Type B pancreatic cell (in vitro differentiated cells): ENCODE measurements around the gene PXMP4. TPM values are rescaled to one million over a fixed set of nuclear protein-coding genes. Genes with fewer than 3 reads are reported as not detected.

Experiments
- DNase-seq: peaks from one replicate; pipeline ENCODE4 v3.0.0; 2021; ENCODE audit warnings: mixed read lengths; ENCODE audit not compliant: unreplicated experiment; ENCODE audit errors: extremely low spot score
- H3K27ac Mint-ChIP-seq: 2 replicates; pipeline ENCODE4 v1.8.0; 2021; ENCODE audit warnings: mild to moderate bottlenecking, mixed read lengths
- H3K27me3 Mint-ChIP-seq: 2 replicates; pipeline ENCODE4 v1.8.0; 2021; ENCODE audit warnings: mixed read lengths
- H3K36me3 Mint-ChIP-seq: 2 replicates; pipeline ENCODE4 v1.8.0; 2021; ENCODE audit warnings: mixed read lengths
- H3K4me1 Mint-ChIP-seq: one replicate; pipeline ENCODE4 v1.8.0; 2021; ENCODE audit warnings: mixed read lengths; ENCODE audit not compliant: unreplicated experiment
- H3K4me3 Mint-ChIP-seq: 2 replicates; pipeline ENCODE4 v1.8.0; 2021; ENCODE audit warnings: mild to moderate bottlenecking, mixed read lengths
- H3K9me3 Mint-ChIP-seq: 2 replicates; pipeline ENCODE4 v1.8.0; 2021; ENCODE audit warnings: mixed read lengths
- CTCF ChIP-seq: fragments of 200-600 bp; sonication (generic); conservative IDR thresholded peaks from 2 replicates; pipeline ENCODE4 v1.5.0; 2021; ENCODE audit warnings: antibody characterized with exemption, mild to moderate bottlenecking
- total RNA-seq: library from RNA; stranded (reverse); gene quantifications from 2 replicates; pipeline ENCODE4 v1.2.1, GENCODE V29; 2021; ENCODE audit warnings: low replicate concordance

The PXMP4 gene
- total RNA-seq, 1 donor from 2014 or later, result 10.3 TPM

- Mint-ChIP-seq H3K9me3 (no peaks in the 10 kb centered on the region), H3K4me3 (peak within 1 kb of the TSS; percentile 86), H3K27me3 (no peaks in the 10 kb centered on the region), H3K36me3 (peaks cover 8% of the 10 kb centered on the region), H3K4me1 (peaks cover 39% of the 10 kb centered on the region), H3K27ac (peak within 1 kb of the TSS; percentile 79)
- DNase-seq, result peak; percentile 92
- no peak for TF ChIP-seq CTCF
Measured at GRCh38 chr20:33674294-33675135, 45.6 kb downstream of the PXMP4 start, which contains the start of gene NECAB3. Gene NECAB3 (minus strand): TSS chr20:33674428. CDS start chr20:33674352, 76 bp downstream.

GRCh38 chr20:33673410-33674293 lies 46.5 kb downstream of the PXMP4 start:
- no peak for DNase-seq
- H3K4me1 Mint-ChIP-seq, result peaks cover 39% of the 10 kb centered on the region
- peaks cover 12% of the 10 kb centered on the region for H3K36me3 Mint-ChIP-seq
- H3K27ac Mint-ChIP-seq, result peak overlapping the region; percentile 43
- peak overlapping the region; percentile 86 for H3K4me3 Mint-ChIP-seq
- no peaks in the 10 kb centered on the region for H3K27me3 Mint-ChIP-seq
- no peak for TF ChIP-seq CTCF
- no peaks in the 10 kb centered on the region for H3K9me3 Mint-ChIP-seq

GRCh38 chr20:33673114-33673409 lies 47.0 kb downstream of the PXMP4 start:
- Mint-ChIP-seq H3K4me3 (peak overlapping the region; percentile 86), H3K36me3 (peaks cover 13% of the 10 kb centered on the region), H3K4me1 (peaks cover 39% of the 10 kb centered on the region), H3K27ac (peak overlapping the region; percentile 43), H3K27me3 (no peaks in the 10 kb centered on the region), H3K9me3 (no peaks in the 10 kb centered on the region)
- DNase-seq, result no peak
- TF ChIP-seq CTCF, result no peak

- peak overlapping the region; percentile 86 for H3K4me3 Mint-ChIP-seq
- TF ChIP-seq CTCF, result no peak
- H3K27me3 Mint-ChIP-seq, result no peaks in the 10 kb centered on the region
- peak overlapping the region; percentile 43 for H3K27ac Mint-ChIP-seq
- H3K9me3 Mint-ChIP-seq, result no peaks in the 10 kb centered on the region
- H3K36me3 Mint-ChIP-seq, result peaks cover 13% of the 10 kb centered on the region
- H3K4me1 Mint-ChIP-seq, result peaks cover 39% of the 10 kb centered on the region
- DNase-seq, result no peak
Measured at GRCh38 chr20:33672426-33673113, 47.5 kb downstream of the PXMP4 start.

GRCh38 chr20:33671573-33672288 lies 48.4 kb downstream of the PXMP4 start:
- no peak for DNase-seq
- Mint-ChIP-seq H3K4me1 (peaks cover 40% of the 10 kb centered on the region), H3K36me3 (peaks cover 14% of the 10 kb centered on the region), H3K27ac (peak overlapping the region; percentile 15), H3K4me3 (peak overlapping the region; percentile 86), H3K27me3 (no peaks in the 10 kb centered on the region), H3K9me3 (no peaks in the 10 kb centered on the region)
- TF ChIP-seq CTCF, result no peak
